Breast epithelium (tissue), 4 donors: Measurements from ENCODE around the gene TPSAB1. TPM values are rescaled to one million over a fixed set of nuclear protein-coding genes. Genes with fewer than 3 reads are reported as not detected.

Source experiments
- DNase-seq, 2 donors: peaks; one replicate each; pipeline ENCODE4 v3.0.0-alpha.2; 2019; ENCODE audit warnings: low spot score in 2 of 2
- H3K27ac ChIP-seq, 2 donors: fragments of 200-600 bp; sonication (generic) in 1 of 2; one replicate each; pipeline ENCODE4 v1.5.1; 2016 to 2019; ENCODE audit warnings: mild to moderate bottlenecking in 1 of 2
- H3K27me3 ChIP-seq, 2 donors: fragments of 200-600 bp; sonication (generic) in 1 of 2; one replicate each; pipeline versions ENCODE4 v1.5.1 to v1.6.0; 2017 to 2019; ENCODE audit warnings: control low read depth in 1 of 2, mild to moderate bottlenecking in 1 of 2
- H3K36me3 ChIP-seq: fragments of 200-600 bp; one replicate; pipeline ENCODE4 v1.5.1; 2019
- H3K4me1 ChIP-seq, 2 donors: fragments of 200-600 bp; sonication (generic); one replicate each; pipeline ENCODE4 v1.5.1; 2016 to 2019; ENCODE audit warnings: control low read depth in 1 of 2
- H3K4me3 ChIP-seq, 3 donors: fragments of 200-600 bp; sonication (generic); 1 replicate in 2 of 3; 2 replicates in 1 of 3; pipeline ENCODE4 v1.5.1; 2016 to 2019; ENCODE audit warnings: mild to moderate bottlenecking in 3 of 3, moderate library complexity in 2 of 3
- H3K9me3 ChIP-seq, 2 donors: fragments of 200-600 bp; sonication (generic) in 1 of 2; one replicate each; pipeline ENCODE4 v1.5.1; 2016 to 2019; ENCODE audit warnings: control low read depth in 1 of 2
- POLR2A ChIP-seq: fragments of 450-650 bp; IDR thresholded peaks from one replicate; pipeline ENCODE4 v1.6.1; 2016; ENCODE audit warnings: antibody characterized with exemption, mild to moderate bottlenecking, moderate library complexity
- POLR2AphosphoS5 ChIP-seq, 3 donors: sonication (generic); formaldehyde crosslinking; IDR thresholded peaks; one replicate each; pipeline ENCODE4 v1.6.1; 2017; ENCODE audit warnings: antibody characterized with exemption in 3 of 3
- intact Hi-C: fragments of 100-400 bp; cut with DNase I; formaldehyde crosslinking; loops from one replicate; pipeline ENCODE4 v1.15.1; 2023; ENCODE audit warnings: low total_unique reads
- total RNA-seq, 3 donors: library from RNA; depleted of rRNA; stranded (reverse); fragments of >200 nt; gene quantifications; one replicate each; pipeline ENCODE4 v1.1.0, GENCODE V29; 2016
- TF ChIP-seq, protein P1 (sequence below), 3 donors: fragments of 450-650 bp; IDR thresholded peaks; one replicate each; pipeline ENCODE4 v1.5.1; 2016 to 2017; ENCODE audit warnings: antibody characterized with exemption in 3 of 3, mild to moderate bottlenecking in 3 of 3, moderate library complexity in 3 of 3

The TPSAB1 gene
- total RNA-seq, 3 donors from 2014 or later = 5.9 to 156 (median 19.8) TPM

DNA sequence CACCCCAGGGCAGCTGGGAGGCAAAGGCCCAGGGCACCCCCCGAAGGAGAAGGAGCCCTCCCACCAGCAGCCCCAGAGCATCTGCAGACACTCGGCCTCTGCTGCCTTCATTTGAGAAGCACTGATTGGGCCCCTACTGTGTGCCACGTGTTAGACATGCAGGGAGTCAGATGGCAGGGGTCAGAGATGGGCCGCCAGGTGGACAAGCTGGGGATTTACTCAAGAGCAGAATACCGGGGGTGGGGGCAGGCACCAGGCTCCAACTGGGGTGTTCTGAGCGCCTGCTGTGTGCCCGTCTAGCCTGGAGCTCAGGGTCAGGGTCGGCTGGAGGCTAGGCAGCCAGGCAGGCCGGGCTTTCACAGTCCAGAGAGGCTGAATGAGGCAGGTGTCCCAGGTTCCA, 34.2 kb upstream of the TPSAB1 start:
- no peaks in the 10 kb centered on the region for H3K4me1 ChIP-seq
- intact Hi-C loops = no loop called here
- H3K27me3 ChIP-seq = peaks cover 0 to 84% of the 10 kb centered on the region in 2 donors
- no peaks in the 10 kb centered on the region for H3K36me3 ChIP-seq
- H3K4me3 ChIP-seq = no peak overlapping the region
- no peak for DNase-seq
- H3K27ac ChIP-seq = no peak overlapping the region
- no peak for TF ChIP-seq POLR2A
- TF ChIP-seq, protein P1, sequence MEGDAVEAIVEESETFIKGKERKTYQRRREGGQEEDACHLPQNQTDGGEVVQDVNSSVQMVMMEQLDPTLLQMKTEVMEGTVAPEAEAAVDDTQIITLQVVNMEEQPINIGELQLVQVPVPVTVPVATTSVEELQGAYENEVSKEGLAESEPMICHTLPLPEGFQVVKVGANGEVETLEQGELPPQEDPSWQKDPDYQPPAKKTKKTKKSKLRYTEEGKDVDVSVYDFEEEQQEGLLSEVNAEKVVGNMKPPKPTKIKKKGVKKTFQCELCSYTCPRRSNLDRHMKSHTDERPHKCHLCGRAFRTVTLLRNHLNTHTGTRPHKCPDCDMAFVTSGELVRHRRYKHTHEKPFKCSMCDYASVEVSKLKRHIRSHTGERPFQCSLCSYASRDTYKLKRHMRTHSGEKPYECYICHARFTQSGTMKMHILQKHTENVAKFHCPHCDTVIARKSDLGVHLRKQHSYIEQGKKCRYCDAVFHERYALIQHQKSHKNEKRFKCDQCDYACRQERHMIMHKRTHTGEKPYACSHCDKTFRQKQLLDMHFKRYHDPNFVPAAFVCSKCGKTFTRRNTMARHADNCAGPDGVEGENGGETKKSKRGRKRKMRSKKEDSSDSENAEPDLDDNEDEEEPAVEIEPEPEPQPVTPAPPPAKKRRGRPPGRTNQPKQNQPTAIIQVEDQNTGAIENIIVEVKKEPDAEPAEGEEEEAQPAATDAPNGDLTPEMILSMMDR (IDR thresholded peaks at IDR 0.05) = no peak
- TF ChIP-seq POLR2AphosphoS5 (IDR thresholded peaks at IDR 0.05) = no peak
- H3K9me3 ChIP-seq = no peaks in the 10 kb centered on the region

DNA sequence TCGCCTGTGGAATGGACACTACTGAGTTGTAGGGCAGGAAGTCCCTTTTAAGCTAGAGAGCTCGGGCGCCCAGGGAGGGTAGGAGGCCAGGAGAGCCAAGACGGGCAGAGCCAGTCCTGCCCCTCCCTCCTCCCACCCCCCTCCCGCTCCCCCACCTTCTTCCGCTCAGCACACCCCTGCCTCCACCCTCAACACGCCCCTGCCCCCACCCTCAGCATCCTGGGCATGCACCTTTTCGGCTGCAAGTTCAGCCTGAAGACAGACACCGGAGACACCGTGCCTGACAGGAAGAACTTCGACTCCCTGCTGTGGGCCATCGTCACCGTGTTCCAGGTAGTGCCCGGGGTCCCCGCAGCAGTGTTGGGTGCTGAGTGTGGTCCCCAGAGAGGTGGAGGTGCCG, 33.7 kb upstream of the TPSAB1 start:
- intact Hi-C loops = no loop called here
- no peak for DNase-seq
- H3K9me3 ChIP-seq = no peaks in the 10 kb centered on the region
- H3K4me3 ChIP-seq = no peak overlapping the region
- no peak for TF ChIP-seq POLR2AphosphoS5 (IDR thresholded peaks at IDR 0.05)
- H3K27me3 ChIP-seq = peaks cover 0 to 88% of the 10 kb centered on the region in 2 donors
- H3K4me1 ChIP-seq = no peaks in the 10 kb centered on the region
- no peak overlapping the region for H3K27ac ChIP-seq
- H3K36me3 ChIP-seq = no peaks in the 10 kb centered on the region

DNA sequence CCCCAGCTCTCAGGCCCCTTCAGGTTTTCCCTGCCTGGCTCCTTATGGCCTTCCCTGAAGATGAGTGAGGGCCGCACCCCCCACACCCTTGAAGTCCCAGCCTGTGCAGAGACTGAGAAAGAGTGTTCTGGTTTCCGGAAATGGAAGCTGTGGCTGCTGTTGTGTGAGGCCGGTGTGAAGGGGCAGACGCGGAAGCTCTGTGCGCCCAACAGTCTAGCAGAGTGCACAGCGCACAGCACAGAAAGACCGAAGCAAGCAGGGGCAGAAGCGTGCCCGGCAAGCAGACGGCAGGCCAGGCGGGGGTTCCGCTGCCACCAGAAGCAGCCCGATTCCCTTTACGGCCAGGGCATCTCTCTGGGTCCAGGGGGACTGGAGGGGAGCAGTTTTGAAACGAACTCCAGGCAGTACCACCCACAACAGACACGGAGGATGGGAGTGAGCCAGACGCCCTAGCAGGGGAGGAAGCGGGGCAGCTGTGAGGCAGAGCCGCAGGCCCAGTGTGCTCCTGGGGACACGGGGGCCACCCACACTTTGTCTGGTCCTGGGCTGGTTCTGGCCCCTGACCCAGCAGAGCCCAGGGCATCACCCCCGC, 32.2 kb upstream of the TPSAB1 start:
- no peak for DNase-seq
- TF ChIP-seq POLR2A = no peak
- TF ChIP-seq POLR2AphosphoS5 (IDR thresholded peaks at IDR 0.05) = no peak
- TF ChIP-seq, protein P1 (IDR thresholded peaks at IDR 0.05) = no peak
- H3K36me3 ChIP-seq = no peaks in the 10 kb centered on the region
- intact Hi-C loops = no loop called here
- H3K4me3 ChIP-seq = no peak overlapping the region
- no peaks in the 10 kb centered on the region for H3K9me3 ChIP-seq
- H3K27me3 ChIP-seq = peaks cover 0 to 87% of the 10 kb centered on the region in 2 donors
- no peaks in the 10 kb centered on the region for H3K4me1 ChIP-seq
- no peak overlapping the region for H3K27ac ChIP-seq

DNA sequence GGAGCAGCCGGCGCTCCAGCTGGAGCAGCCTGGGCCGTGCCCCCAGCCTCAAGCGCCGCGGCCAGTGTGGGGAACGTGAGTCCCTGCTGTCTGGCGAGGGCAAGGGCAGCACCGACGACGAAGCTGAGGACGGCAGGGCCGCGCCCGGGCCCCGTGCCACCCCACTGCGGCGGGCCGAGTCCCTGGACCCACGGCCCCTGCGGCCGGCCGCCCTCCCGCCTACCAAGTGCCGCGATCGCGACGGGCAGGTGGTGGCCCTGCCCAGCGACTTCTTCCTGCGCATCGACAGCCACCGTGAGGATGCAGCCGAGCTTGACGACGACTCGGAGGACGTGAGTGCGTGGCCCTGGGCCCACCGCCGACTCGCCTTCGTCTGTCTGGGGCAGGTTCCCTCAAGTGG, 31.4 kb upstream of the TPSAB1 start:
- Histone ChIP-seq H3K27ac (no peak overlapping the region), H3K27me3 (peaks cover 0 to 92% of the 10 kb centered on the region in 2 donors), H3K4me3 (no peak overlapping the region), H3K36me3 (no peaks in the 10 kb centered on the region), H3K9me3 (no peaks in the 10 kb centered on the region), H3K4me1 (no peaks in the 10 kb centered on the region)
- TF ChIP-seq, protein P1 (IDR thresholded peaks at IDR 0.05) = no peak
- TF ChIP-seq POLR2A = no peak
- no peak for TF ChIP-seq POLR2AphosphoS5 (IDR thresholded peaks at IDR 0.05)
- intact Hi-C loops = no loop called here
- DNase-seq = no peak

DNA sequence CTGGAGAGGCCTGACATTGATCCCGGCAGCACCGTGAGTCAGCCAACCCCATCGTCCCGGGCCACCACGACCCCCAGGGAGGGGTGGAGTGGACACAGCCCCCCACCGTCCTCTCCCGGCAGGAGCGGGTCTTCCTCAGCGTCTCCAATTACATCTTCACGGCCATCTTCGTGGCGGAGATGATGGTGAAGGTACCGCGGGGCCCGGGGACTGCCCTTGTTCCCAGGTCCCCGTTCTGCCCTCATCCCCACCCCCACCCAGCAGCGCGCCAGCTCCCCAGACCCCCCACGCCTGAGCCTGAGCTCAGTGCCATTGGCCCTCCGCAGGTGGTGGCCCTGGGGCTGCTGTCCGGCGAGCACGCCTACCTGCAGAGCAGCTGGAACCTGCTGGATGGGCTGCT, 30.0 kb upstream of the TPSAB1 start:
- intact Hi-C loops = no loop called here
- Histone ChIP-seq H3K9me3 (no peaks in the 10 kb centered on the region), H3K27ac (no peak overlapping the region), H3K36me3 (no peaks in the 10 kb centered on the region), H3K27me3 (peaks cover 0 to 83% of the 10 kb centered on the region in 2 donors), H3K4me1 (no peaks in the 10 kb centered on the region), H3K4me3 (no peak overlapping the region)
- TF ChIP-seq, protein P1 (IDR thresholded peaks at IDR 0.05) = no peak
- DNase-seq = no peak
